Esophagus (tissue), 2 donors: Measurements from ENCODE around the gene AGAP1. TPM values are rescaled to one million over a fixed set of nuclear protein-coding genes. Genes with fewer than 3 reads are reported as not detected.

ENCODE experiments used
- H3K27ac ChIP-seq, 2 donors: one replicate each; pipeline ENCODE4 v1.5.1; 2013; ENCODE audit warnings: low read depth in 2 of 2, mild to moderate bottlenecking in 2 of 2, inconsistent platforms in 1 of 2, low read length in 1 of 2, moderate library complexity in 1 of 2
- H3K27me3 ChIP-seq, 2 donors: one replicate each; pipeline ENCODE4 v1.6.1; 2013; ENCODE audit warnings: low read length in 2 of 2, control low read depth in 1 of 2, mild to moderate bottlenecking in 1 of 2; ENCODE audit not compliant: insufficient read depth in 2 of 2, control insufficient read depth in 1 of 2
- H3K36me3 ChIP-seq, 2 donors: one replicate each; pipeline ENCODE4 v1.6.1; 2013; ENCODE audit warnings: low read length in 1 of 2; ENCODE audit not compliant: control insufficient read depth in 2 of 2, insufficient read depth in 2 of 2
- H3K4me1 ChIP-seq, 2 donors: one replicate each; pipeline ENCODE4 v1.6.1; 2013; ENCODE audit warnings: low read length in 1 of 2; ENCODE audit not compliant: control insufficient read depth in 2 of 2, insufficient read depth in 2 of 2
- H3K4me3 ChIP-seq, 2 donors: one replicate each; pipeline ENCODE4 v1.5.1; 2013; ENCODE audit warnings: low read length in 2 of 2, mild to moderate bottlenecking in 2 of 2, low read depth in 1 of 2, moderate library complexity in 1 of 2
- H3K9me3 ChIP-seq, 2 donors: one replicate each; pipeline ENCODE4 v1.6.1; 2013; ENCODE audit warnings: mild to moderate bottlenecking in 2 of 2, low read depth in 1 of 2, low read length in 1 of 2, moderate library complexity in 1 of 2; ENCODE audit not compliant: control insufficient read depth in 2 of 2, insufficient read depth in 1 of 2
- WGBS, 2 donors: extraction: QIAGEN DNeasy Blood & Tissue Kit; methylation state at CpG; one replicate each; pipeline ENCODE4 v1.1.7; 2013; 5-methylcytosine and 5-hydroxymethylcytosine counted together
- polyA plus RNA-seq, 2 donors: library from polyadenylated mRNA; stranded (reverse); fragments of 200-250 nt; gene quantifications; one replicate each; pipeline ENCODE4 v1.2.3, GENCODE V29; 2013
- donor health status: healthy with polysubstance abuse.
- donor health status: Bipolar disorder and iron deficiency.

Gene AGAP1
- polyA plus RNA-seq, 2 donors, result 4.9 TPM

GRCh38 chr2:235542733-235543127 is 48.9 kb downstream of the AGAP1 start:
- WGBS, 2 donors, result 33 to 42% methylated on average over 10 of the region's 10 CpGs
- H3K27ac ChIP-seq, result no peak overlapping the region
- peaks cover 10 to 11% of the 10 kb centered on the region in 2 donors for H3K4me1 ChIP-seq

GRCh38 chr2:235543128-235543750 is 49.4 kb downstream of the AGAP1 start:
- Histone ChIP-seq H3K36me3 (no peaks in the 10 kb centered on the region), H3K4me3 (no peak overlapping the region), H3K9me3 (no peaks in the 10 kb centered on the region), H3K4me1 (peaks cover 10 to 11% of the 10 kb centered on the region in 2 donors), H3K27ac (no peak overlapping the region), H3K27me3 (no peaks in the 10 kb centered on the region)
- 52 to 62% methylated on average over 13 of the region's 13 CpGs for WGBS, 2 donors

More at GRCh38 chr2:235542733-235543127, 48.9 kb downstream of the AGAP1 start:
- H3K4me3 ChIP-seq, result no peak overlapping the region
- no peaks in the 10 kb centered on the region for H3K36me3 ChIP-seq
- H3K27me3 ChIP-seq, result no peaks in the 10 kb centered on the region
- H3K9me3 ChIP-seq, result no peaks in the 10 kb centered on the region

DNA sequence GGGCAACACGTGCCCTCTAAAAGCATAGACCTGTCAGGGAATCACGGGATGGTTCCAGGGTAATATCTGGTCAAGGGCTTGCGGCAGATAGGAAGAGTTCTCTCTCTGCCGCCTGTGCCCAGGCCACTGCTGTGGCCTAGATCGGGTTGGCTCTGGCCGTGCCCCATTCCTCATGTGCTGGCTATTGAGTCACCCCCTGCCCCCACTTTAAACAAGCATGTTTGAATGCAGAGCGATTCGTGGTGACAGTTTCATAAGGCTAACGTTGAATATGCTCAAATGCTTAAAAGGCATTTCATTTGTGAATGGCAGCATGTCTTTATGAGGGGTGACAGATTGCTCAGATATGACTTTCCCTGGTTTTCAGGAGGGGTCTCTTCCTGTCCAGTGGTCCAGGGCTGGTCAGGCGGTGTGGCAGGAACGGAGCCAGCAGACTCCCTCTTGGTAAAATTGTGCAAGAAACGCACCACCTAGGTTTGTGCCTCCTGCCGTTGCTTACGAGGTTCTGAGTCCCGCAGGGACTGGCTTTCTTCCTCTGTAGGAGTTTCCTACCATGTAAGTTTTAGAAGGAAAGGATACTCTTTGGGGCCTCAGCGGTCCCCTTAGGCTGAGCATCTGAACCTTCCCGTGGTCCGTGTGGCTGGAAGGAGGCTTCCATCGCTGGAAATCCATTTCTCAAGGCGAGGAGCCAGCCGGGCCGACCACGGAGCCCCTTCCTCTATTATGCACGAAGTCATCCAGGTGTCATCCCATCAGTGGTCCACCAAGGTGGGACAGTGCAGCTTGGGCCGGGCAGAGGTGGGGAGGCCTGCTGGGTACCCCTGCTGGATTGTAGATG is 50.2 kb downstream of the AGAP1 start:
- H3K27ac ChIP-seq, result no peak overlapping the region

DNA sequence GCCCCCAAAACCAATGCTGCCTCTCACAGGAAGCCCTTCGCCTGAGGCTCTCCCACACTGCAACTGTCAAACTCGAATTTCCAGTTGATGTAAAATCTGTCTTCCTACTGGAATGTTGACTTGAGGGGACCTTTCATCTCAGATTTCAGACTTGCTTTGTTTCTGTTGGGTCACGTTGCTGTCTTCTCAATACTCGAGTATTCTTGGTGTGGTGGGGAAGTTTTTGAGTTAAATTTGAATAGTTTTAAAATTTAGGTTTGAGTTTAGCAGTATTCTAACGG is 50.8 kb downstream of the AGAP1 start:
- Histone ChIP-seq H3K27me3 (no peaks in the 10 kb centered on the region), H3K9me3 (no peaks in the 10 kb centered on the region), H3K27ac (no peak overlapping the region), H3K4me1 (peaks cover 10 to 13% of the 10 kb centered on the region in 2 donors), H3K36me3 (no peaks in the 10 kb centered on the region), H3K4me3 (no peak overlapping the region)
- 55 to 63% methylated on average over 5 of the region's 5 CpGs for WGBS, 2 donors

More for the DNA sequence above, 50.2 kb downstream of the AGAP1 start:
- Histone ChIP-seq H3K36me3 (no peaks in the 10 kb centered on the region), H3K4me3 (no peak overlapping the region), H3K4me1 (peaks cover 10 to 13% of the 10 kb centered on the region in 2 donors), H3K27me3 (no peaks in the 10 kb centered on the region), H3K9me3 (no peaks in the 10 kb centered on the region)
- 89 to 90% methylated on average over 25 of the region's 25 CpGs for WGBS, 2 donors

DNA sequence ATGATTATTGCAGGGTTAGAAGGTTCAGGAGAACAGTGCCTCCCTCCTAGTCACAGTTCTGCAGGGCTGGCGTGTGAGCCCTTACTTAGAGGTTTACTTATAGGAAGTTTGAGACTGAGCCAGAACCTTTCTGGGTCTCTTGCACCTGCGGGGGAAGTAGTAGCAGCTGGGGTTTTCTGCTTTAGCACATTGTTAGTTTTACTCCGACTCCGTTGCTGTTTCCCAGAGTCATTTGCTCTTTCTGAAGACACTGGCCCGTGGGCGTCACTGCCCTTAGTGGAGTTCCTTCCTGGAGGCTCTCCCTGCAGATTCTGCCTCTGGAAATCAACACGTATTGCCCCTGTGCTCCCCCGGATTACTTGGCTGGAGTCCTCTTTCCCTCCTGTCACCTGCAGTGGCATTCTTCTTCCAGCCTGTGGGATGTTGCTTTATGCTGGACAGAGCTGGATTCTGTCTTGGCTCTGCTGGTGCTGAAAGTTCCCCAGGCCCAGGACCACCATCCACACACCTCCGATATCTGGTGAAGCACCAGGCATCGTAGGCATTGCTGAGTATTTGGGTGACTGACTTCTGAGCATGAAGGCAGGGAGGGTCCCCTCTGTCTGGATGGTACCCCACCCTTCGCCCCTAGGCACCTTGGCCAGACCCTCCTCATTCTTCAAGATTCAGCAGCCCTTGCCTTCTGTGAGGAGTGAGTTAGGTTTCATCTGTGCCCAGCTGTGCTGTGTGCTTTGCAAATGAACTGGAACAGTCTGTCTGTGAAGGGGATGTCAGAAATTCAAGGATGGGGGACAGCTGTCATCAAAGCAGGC is 51.7 kb downstream of the AGAP1 start:
- no peaks in the 10 kb centered on the region for H3K36me3 ChIP-seq
- H3K27me3 ChIP-seq, result no peaks in the 10 kb centered on the region
- no peak overlapping the region for H3K4me3 ChIP-seq
- peaks cover 10 to 18% of the 10 kb centered on the region in 2 donors for H3K4me1 ChIP-seq
- no peak overlapping the region for H3K27ac ChIP-seq
- H3K9me3 ChIP-seq, result no peaks in the 10 kb centered on the region
- 47 to 59% methylated on average over 11 of the region's 11 CpGs for whole genome bisulfite sequencing, 2 donors

DNA sequence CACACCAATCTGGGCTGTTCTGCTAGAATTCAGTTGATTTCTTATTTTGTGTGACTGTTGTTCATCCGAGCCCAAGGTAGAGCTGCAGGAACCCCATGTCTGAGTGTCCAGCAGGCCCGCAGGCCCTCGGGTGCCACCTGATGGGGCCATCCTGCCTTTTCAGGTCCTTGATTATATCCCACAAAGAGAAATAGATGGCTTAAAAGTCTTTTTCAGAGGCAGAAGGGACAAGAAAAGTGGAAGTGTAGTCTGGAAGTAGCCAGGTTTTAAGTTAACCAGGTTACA is 52.2 kb downstream of the AGAP1 start:
- Histone ChIP-seq H3K4me1 (peaks cover 10 to 18% of the 10 kb centered on the region in 2 donors), H3K36me3 (no peaks in the 10 kb centered on the region), H3K27me3 (no peaks in the 10 kb centered on the region), H3K4me3 (no peak overlapping the region), H3K9me3 (no peaks in the 10 kb centered on the region), H3K27ac (no peak overlapping the region)
- WGBS, 2 donors, result 87 to 91% methylated on average over 3 of the region's 3 CpGs

DNA sequence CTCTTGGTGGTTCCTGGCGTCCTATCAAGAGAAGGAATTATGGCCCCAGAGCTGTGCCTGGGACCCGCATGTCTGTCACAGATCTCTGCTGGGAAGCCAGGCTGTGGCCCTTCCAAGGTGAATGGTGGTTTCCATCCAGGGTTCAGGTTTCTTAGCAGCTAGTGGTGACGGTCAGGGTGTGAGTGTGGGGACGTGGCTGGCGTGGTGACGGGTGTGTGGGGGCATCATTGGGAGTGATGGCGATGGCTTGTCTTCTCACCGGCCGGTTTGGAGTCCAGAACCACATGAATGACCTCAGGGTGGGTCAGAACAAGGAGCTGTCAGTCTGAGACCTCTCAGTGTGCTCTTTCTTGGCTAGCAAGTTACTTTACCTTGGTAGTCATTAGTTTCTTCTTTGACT is 52.6 kb downstream of the AGAP1 start:
- Histone ChIP-seq H3K4me1 (peaks cover 10 to 18% of the 10 kb centered on the region in 2 donors), H3K9me3 (no peaks in the 10 kb centered on the region), H3K36me3 (no peaks in the 10 kb centered on the region), H3K4me3 (no peak overlapping the region), H3K27ac (no peak overlapping the region), H3K27me3 (no peaks in the 10 kb centered on the region)
- WGBS, 2 donors, result 90 to 92% methylated on average over 9 of the region's 9 CpGs

- Histone ChIP-seq H3K9me3 (no peaks in the 10 kb centered on the region), H3K36me3 (no peaks in the 10 kb centered on the region), H3K27me3 (no peaks in the 10 kb centered on the region), H3K4me1 (peaks cover 0 to 17% of the 10 kb centered on the region in 2 donors), H3K4me3 (no peak overlapping the region), H3K27ac (no peak overlapping the region)
- 68 to 73% methylated on average over 19 of the region's 19 CpGs for WGBS, 2 donors
Observed at GRCh38 chr2:235549735-235550377, 56.0 kb downstream of the AGAP1 start.

GRCh38 chr2:235550378-235550760 is 56.5 kb downstream of the AGAP1 start:
- H3K9me3 ChIP-seq, result no peaks in the 10 kb centered on the region
- H3K27me3 ChIP-seq, result no peaks in the 10 kb centered on the region
- no peak overlapping the region for H3K4me3 ChIP-seq
- H3K27ac ChIP-seq, result no peak overlapping the region
- peaks cover 0 to 17% of the 10 kb centered on the region in 2 donors for H3K4me1 ChIP-seq
- no peaks in the 10 kb centered on the region for H3K36me3 ChIP-seq
- 91 to 92% methylated on average over 12 of the region's 12 CpGs for WGBS, 2 donors
